ENCODE data around the gene TAGLN.

Gene TAGLN

DNA sequence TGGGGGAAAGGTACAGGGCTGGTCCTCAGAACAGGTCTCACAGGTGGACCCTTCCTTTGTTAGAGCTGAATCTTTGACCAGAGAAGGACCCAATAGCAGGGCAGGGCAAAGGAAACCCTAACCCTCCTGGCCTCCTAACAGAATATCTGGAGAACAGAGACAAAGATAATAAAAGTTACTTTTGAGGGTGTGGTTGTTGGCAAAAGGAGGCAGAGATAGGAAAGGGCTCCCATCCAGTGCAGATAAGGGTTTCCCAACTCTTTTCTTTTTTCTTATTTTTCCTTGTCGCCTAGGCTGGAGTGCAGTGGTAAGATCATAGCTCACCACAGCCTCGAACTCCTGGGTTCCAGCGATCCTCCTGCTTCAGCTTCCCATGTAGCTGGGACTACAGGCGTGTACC lies 20.8 kb downstream of the TAGLN start:
- no peak overlapping the region for H3K9ac ChIP-seq (ENCODE audit: low read depth, low read length)
- no peak overlapping the region for H3K4me2 ChIP-seq (ENCODE audit: insufficient read depth, low read length)
- ATAC-seq (ENCODE audit: insufficient read depth, low read depth), result no peak
- H3K27ac ChIP-seq (ENCODE audit: low read length), result no peak overlapping the region
- no peaks in the 10 kb centered on the region for H3K4me1 ChIP-seq (ENCODE audit: insufficient read depth, low read length)
- H3K4me3 ChIP-seq (ENCODE audit: low read depth in 1 of 2, low read length in 2 of 2), result no peak overlapping the region
- H3K9me3 ChIP-seq (ENCODE audit: insufficient read depth, low read length, severe bottlenecking), result no peaks in the 10 kb centered on the region
- no peaks in the 10 kb centered on the region for H3K27me3 ChIP-seq (ENCODE audit: insufficient read depth, low read length, poor library complexity)
- 0 out of 2 replicates have a peak, but pooled peaks cover 5% of the 10 kb centered on the region for H4K20me1 ChIP-seq (ENCODE audit: insufficient read depth, low read length)
- no peaks in the 10 kb centered on the region for H3K79me2 ChIP-seq (ENCODE audit: insufficient read depth, low read length)
- DNase-seq, result no peak
- TF ChIP-seq, protein P1, sequence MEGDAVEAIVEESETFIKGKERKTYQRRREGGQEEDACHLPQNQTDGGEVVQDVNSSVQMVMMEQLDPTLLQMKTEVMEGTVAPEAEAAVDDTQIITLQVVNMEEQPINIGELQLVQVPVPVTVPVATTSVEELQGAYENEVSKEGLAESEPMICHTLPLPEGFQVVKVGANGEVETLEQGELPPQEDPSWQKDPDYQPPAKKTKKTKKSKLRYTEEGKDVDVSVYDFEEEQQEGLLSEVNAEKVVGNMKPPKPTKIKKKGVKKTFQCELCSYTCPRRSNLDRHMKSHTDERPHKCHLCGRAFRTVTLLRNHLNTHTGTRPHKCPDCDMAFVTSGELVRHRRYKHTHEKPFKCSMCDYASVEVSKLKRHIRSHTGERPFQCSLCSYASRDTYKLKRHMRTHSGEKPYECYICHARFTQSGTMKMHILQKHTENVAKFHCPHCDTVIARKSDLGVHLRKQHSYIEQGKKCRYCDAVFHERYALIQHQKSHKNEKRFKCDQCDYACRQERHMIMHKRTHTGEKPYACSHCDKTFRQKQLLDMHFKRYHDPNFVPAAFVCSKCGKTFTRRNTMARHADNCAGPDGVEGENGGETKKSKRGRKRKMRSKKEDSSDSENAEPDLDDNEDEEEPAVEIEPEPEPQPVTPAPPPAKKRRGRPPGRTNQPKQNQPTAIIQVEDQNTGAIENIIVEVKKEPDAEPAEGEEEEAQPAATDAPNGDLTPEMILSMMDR (IDR thresholded peaks at IDR 0.05; ENCODE audit: borderline replicate concordance, extremely low read depth, low read length, poor library complexity, severe bottlenecking), result no peak
- TF ChIP-seq EZH2 (IDR thresholded peaks at IDR 0.05; ENCODE audit: borderline replicate concordance, low read depth, low read length, severe bottlenecking), result no peak
- H3K36me3 ChIP-seq (ENCODE audit: insufficient read depth, low read length), result peaks cover 89% of the 10 kb centered on the region
- no peak overlapping the region for H2AFZ ChIP-seq (ENCODE audit: low read depth, low read length)

DNA sequence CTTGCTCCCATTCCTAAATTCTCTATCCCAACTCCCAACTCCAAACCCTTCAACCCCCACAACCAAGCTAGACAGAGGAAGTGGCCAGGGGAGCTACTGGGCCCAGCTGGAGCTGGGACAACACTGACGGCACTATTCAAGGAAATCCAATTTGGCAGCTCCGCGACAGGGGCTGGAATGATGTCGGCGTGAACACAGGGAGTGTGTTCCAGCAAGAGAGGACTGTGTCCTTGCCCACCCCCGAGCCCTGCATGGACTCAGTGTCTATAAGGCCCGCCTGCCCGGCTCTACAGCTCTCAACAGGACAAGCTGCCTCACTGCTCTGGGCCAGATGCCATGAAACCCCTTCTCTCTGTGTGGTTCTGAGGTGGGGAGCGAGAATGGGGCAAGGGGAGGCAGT lies 21.4 kb downstream of the TAGLN start:
- no peak for DNase-seq
- TF ChIP-seq EZH2 (IDR thresholded peaks at IDR 0.05; ENCODE audit: borderline replicate concordance, low read depth, low read length, severe bottlenecking), result no peak
- TF ChIP-seq, protein P1 (IDR thresholded peaks at IDR 0.05; ENCODE audit: borderline replicate concordance, extremely low read depth, low read length, poor library complexity, severe bottlenecking), result no peak
- H3K4me3 ChIP-seq (ENCODE audit: low read depth in 1 of 2, low read length in 2 of 2), result no peak overlapping the region
- H3K36me3 ChIP-seq (ENCODE audit: insufficient read depth, low read length), result peaks cover 93% of the 10 kb centered on the region
- no peaks in the 10 kb centered on the region for H3K4me1 ChIP-seq (ENCODE audit: insufficient read depth, low read length)
- no peak overlapping the region for H3K9ac ChIP-seq (ENCODE audit: low read depth, low read length)
- ATAC-seq (ENCODE audit: insufficient read depth, low read depth), result no peak
- H3K4me2 ChIP-seq (ENCODE audit: insufficient read depth, low read length), result no peak overlapping the region
- no peaks in the 10 kb centered on the region for H3K9me3 ChIP-seq (ENCODE audit: insufficient read depth, low read length, severe bottlenecking)
- no peak overlapping the region for H2AFZ ChIP-seq (ENCODE audit: low read depth, low read length)
- 0 out of 2 replicates have a peak, but pooled peaks cover 5% of the 10 kb centered on the region for H4K20me1 ChIP-seq (ENCODE audit: insufficient read depth, low read length)
- no peaks in the 10 kb centered on the region for H3K27me3 ChIP-seq (ENCODE audit: insufficient read depth, low read length, poor library complexity)
- H3K27ac ChIP-seq (ENCODE audit: low read length), result no peak overlapping the region
- H3K79me2 ChIP-seq (ENCODE audit: insufficient read depth, low read length), result no peaks in the 10 kb centered on the region

- Histone ChIP-seq H3K36me3 (ENCODE audit: insufficient read depth, low read length) (peaks cover 93% of the 10 kb centered on the region), H3K4me3 (ENCODE audit: low read depth in 1 of 2, low read length in 2 of 2) (no peak overlapping the region), H3K4me1 (ENCODE audit: insufficient read depth, low read length) (no peaks in the 10 kb centered on the region), H3K9me3 (ENCODE audit: insufficient read depth, low read length, severe bottlenecking) (no peaks in the 10 kb centered on the region), H3K79me2 (ENCODE audit: insufficient read depth, low read length) (no peaks in the 10 kb centered on the region), H3K4me2 (ENCODE audit: insufficient read depth, low read length) (no peak overlapping the region), H3K9ac (ENCODE audit: low read depth, low read length) (no peak overlapping the region), H3K27ac (ENCODE audit: low read length) (no peak overlapping the region), H2AFZ (ENCODE audit: low read depth, low read length) (no peak overlapping the region), H3K27me3 (ENCODE audit: insufficient read depth, low read length, poor library complexity) (no peaks in the 10 kb centered on the region), H4K20me1 (ENCODE audit: insufficient read depth, low read length) (0 out of 2 replicates have a peak, but pooled peaks cover 5% of the 10 kb centered on the region)
- ATAC-seq (ENCODE audit: insufficient read depth, low read depth) (no peak), DNase-seq (no peak)
- TF ChIP-seq EZH2 (IDR thresholded peaks at IDR 0.05; ENCODE audit: borderline replicate concordance, low read depth, low read length, severe bottlenecking), result no peak
- TF ChIP-seq, protein P1 (IDR thresholded peaks at IDR 0.05; ENCODE audit: borderline replicate concordance, extremely low read depth, low read length, poor library complexity, severe bottlenecking), result no peak
Measured at GRCh38 chr11:117220999-117221774, 22.0 kb downstream of the TAGLN start.
